RKO (cell line): ENCODE measurements around the gene RAB18.
A peak's percentile ranks its signal among the peaks of the same experiment; 100 is the strongest.
"Not testable (repeated sequence)": the region's sequence is repeated elsewhere in the genome, so short reads cannot be mapped to it uniquely, and the experiment has no call there.

Source experiments
- DNase-seq: peaks from one replicate; pipeline ENCODE4 v3.0.0-alpha.2; 2016; ENCODE audit warnings: low spot score

RAB18 gene

GRCh38 chr10:27547047-27547446 is 42.9 kb downstream of the RAB18 start:
- DNase-seq: no peak

DNA sequence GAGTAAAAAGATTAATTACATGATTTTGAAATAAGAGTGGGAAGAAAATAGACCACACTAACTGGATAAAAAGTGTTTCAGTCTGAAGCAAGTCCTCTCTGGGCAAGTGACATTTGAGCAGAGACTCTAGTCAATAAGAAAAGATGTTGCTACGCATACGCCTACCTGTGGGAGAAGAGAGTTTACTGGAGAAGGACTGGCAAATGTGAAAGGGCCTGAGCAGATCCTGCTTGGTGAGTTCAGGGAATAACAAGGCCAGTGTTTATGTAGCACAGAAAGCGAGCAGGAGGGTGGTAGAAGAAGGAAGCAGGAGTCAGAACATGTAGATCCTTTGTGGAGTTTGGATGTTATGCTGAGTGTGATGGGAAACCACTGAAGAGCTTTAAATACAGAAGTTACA is 43.4 kb downstream of the RAB18 start:
- DNase-seq: no peak

GRCh38 chr10:27550823-27551222 is 46.7 kb downstream of the RAB18 start:
- DNase-seq: no peak

- DNase-seq: peak; percentile 81
These were observed 54.5 kb downstream of the RAB18 start for GRCh38 chr10:27558612-27559020.

GRCh38 chr10:27561334-27561733 is 57.2 kb downstream of the RAB18 start:
- no peak for DNase-seq

DNA sequence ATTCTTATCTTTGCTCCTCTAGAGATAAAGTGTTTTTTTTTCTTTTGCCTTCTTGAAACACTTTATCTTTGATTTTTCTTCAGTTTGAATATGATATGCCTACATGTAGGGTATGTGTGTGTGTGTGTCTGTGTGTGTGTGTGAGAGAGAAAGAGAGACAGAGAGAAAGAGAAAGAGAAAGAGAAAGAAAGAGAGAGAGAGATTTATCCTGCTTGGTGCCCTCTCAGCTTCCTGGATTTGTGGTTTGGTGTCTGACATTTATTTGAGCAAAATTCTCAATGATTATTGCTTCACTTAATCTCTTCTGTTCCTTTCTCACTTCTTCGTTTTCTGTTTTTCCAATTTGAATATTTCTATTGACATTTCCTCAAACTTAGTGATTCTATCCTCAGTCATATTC is 60.3 kb downstream of the RAB18 start:
- DNase-seq: no peak

GRCh38 chr10:27564880-27565279 is 60.8 kb downstream of the RAB18 start:
- no peak for DNase-seq

DNA sequence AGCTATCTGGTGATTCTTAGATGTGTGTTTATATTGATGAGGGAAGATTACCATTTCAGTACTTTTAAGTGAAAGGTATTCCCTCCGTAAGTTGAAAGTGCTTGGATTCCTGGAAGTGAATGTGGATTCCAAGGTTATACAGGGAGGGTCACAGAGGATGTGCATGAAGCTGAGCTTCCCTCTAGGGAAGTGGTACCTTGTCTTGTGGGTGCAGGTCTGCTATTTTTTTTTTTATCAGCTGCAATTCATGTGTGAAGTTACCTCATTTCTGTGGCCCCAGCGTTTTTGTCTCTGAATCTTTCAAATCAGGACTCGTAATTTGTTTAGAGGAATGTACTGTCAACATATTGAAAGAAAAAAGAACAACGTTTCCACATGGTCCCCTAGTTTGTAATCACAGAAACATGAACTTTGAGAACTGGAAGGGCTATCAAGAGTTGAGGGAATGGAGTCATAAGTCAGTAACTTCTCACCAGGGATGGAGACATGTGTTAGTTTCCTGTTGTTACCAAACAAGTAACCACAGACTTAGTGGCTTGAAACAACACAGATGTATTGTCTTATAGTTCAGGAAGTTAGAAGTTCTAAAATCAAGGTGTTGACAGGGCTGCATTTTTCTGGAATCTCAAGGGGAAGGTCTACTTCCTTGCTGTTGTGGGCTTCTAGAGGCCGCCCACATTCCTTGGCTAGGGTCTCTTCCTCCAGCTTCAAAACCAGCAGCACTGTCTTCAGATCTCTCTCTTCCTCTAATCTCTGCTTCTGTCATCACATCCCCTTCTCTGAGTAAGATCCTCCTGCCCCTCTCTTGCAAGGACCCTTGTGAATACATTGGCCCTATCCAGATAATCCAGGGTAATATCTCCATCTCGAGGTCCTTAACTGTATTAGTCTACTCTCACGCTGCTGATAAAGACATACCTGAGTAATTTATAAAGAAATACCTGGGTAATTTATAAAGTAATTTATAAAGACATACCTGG is 64.4 kb downstream of the RAB18 start:
- DNase-seq: no peak

GRCh38 chr10:27569946-27570345 is 65.8 kb downstream of the RAB18 start:
- DNase-seq: no peak

GRCh38 chr10:27577038-27577437 is 72.9 kb downstream of the RAB18 start:
- not testable (repeated sequence) for DNase-seq

GRCh38 chr10:27578316-27578715 is 74.2 kb downstream of the RAB18 start:
- DNase-seq: no peak

DNA sequence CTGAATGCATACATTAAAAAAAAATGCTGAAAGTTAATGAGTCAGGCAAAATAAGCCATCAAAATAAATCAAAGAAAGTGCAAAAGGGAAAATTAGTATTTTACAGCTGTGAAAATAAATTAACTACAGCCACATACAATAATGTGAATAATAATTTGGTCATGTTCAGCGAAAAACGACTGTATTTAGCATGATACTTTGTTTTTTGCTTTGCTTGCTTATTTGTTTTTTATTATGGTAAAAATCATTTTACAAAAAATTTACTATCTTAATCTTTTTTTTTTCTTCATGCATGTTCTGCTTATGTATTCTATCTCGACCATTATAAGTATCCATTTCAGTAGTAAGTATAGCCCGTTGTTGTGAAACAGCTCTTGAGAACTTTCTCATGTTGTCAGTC is 77.1 kb downstream of the RAB18 start:
- no peak for DNase-seq

DNA sequence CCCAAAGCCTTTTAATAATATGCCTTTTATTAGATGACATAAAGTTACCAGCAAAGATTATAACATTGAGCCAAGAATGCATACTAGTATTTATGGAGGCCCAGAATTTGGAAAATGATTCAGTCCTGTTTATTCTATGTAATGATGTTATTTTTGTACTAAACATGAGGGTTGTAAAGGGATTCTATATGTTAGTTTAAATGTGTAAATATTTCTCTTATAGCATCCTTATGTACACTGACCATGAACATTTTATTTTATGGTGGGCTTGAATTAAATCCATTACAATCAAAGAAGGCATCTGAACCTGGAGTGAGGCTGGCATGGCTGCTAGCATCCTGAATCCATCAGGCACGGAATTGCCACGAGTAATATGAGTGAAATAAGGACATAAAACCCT is 80.2 kb downstream of the RAB18 start:
- DNase-seq: no peak
